Testis (tissue), 3 donors: ENCODE measurements around the gene MXRA8. TPM values are rescaled to one million over a fixed set of nuclear protein-coding genes. Genes with fewer than 3 reads are reported as not detected.
A peak's percentile ranks its signal among the peaks of the same experiment; 100 is the strongest.

Experiments
- DNase-seq: peaks from one replicate; pipeline ENCODE4 v3.0.0-alpha.2; 2019
- H3K27ac ChIP-seq, 2 donors: fragments of 200-600 bp; sonication (generic); one replicate each; pipeline ENCODE4 v1.5.1; 2019
- H3K27me3 ChIP-seq: fragments of 200-600 bp; sonication (generic); one replicate; pipeline ENCODE4 v1.5.1; 2019
- H3K36me3 ChIP-seq: fragments of 200-600 bp; sonication (generic); one replicate; pipeline ENCODE4 v1.5.1; 2017; ENCODE audit warnings: low read depth; ENCODE audit errors: missing control alignments
- H3K4me1 ChIP-seq: fragments of 200-600 bp; sonication (generic); one replicate; pipeline ENCODE4 v1.5.1; 2019
- H3K4me3 ChIP-seq, 2 donors: fragments of 200-600 bp; sonication (generic); one replicate each; pipeline ENCODE4 v1.5.1; 2017 to 2019
- H3K9me3 ChIP-seq: fragments of 200-600 bp; sonication (generic); one replicate; pipeline ENCODE4 v1.5.1; 2017
- POLR2A ChIP-seq: fragments of 450-650 bp; IDR thresholded peaks from one replicate; pipeline ENCODE4 v1.6.1; 2017; ENCODE audit warnings: antibody characterized with exemption, mild to moderate bottlenecking, moderate library complexity
- WGBS, 2 donors: methylation state at CpG; one replicate each; pipeline ENCODE4 v1.1.5; 2018; 5-methylcytosine and 5-hydroxymethylcytosine counted together
- intact Hi-C: fragments of 100-400 bp; cut with DNase I; formaldehyde crosslinking; loops from one replicate; pipeline ENCODE4 v1.15.1; 2023; ENCODE audit warnings: low total_unique reads
- polyA plus RNA-seq: library from polyadenylated mRNA; stranded (reverse); fragments of 350-450 nt; fragmentation: Illumina TruSeq; extraction: RNeasy Lipid Tissue Mini Kit (QIAGEN cat#74804); gene quantifications from one replicate; pipeline ENCODE4 v1.2.3, GENCODE V29; 2014; ENCODE audit warnings: low read depth, low replicate concordance; ENCODE audit not compliant: insufficient read depth
- total RNA-seq, 2 donors: library from RNA; depleted of rRNA; stranded (reverse); fragments of >200 nt; gene quantifications; one replicate each; pipeline ENCODE4 v1.2.3, GENCODE V29; 2016
- TF ChIP-seq, protein P1 (sequence below), 3 experiments: fragments of 450-650 bp in 2 of 3; fragments of 200-600 bp in 1 of 3; sonication (generic) in 1 of 3; IDR thresholded peaks; one replicate each; pipeline ENCODE4 v1.5.1; 2016 to 2019; ENCODE audit warnings: antibody characterized with exemption in 3 of 3, mild to moderate bottlenecking in 2 of 3, moderate library complexity in 1 of 3

MXRA8 gene
- total and polyA plus RNA-seq, 3 donors from 2014 or later: 60.2 to 102 (median 63.3) TPM

DNA sequence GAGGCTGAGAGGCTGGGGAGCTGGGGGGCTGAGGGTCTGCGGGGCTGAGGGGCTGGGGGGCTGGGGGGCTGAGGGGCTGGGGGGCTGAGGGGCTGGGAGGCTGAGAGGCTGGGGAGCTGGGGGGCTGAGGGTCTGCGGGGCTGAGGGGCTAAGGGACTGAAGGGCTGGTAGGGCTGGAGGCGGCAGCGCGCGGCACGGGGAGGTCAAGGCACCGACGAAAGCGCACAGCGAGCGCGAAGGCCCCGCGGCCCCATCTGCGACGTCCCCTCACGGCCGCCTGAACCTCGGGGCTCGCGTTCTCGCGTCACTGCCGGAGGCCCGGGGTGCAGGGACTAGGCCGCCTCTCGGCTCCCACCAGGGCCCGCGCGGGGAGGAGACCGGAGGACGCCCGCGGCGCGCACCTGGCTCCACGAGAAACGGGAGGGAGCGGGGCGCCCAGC, 34.3 kb downstream of the MXRA8 start:
- TF ChIP-seq, protein P1, sequence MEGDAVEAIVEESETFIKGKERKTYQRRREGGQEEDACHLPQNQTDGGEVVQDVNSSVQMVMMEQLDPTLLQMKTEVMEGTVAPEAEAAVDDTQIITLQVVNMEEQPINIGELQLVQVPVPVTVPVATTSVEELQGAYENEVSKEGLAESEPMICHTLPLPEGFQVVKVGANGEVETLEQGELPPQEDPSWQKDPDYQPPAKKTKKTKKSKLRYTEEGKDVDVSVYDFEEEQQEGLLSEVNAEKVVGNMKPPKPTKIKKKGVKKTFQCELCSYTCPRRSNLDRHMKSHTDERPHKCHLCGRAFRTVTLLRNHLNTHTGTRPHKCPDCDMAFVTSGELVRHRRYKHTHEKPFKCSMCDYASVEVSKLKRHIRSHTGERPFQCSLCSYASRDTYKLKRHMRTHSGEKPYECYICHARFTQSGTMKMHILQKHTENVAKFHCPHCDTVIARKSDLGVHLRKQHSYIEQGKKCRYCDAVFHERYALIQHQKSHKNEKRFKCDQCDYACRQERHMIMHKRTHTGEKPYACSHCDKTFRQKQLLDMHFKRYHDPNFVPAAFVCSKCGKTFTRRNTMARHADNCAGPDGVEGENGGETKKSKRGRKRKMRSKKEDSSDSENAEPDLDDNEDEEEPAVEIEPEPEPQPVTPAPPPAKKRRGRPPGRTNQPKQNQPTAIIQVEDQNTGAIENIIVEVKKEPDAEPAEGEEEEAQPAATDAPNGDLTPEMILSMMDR (IDR thresholded peaks at IDR 0.05): no peak
- no peak for TF ChIP-seq POLR2A
- Histone ChIP-seq H3K27ac (peak overlapping the region; percentile 70 to 76), H3K36me3 (no peaks in the 10 kb centered on the region), H3K27me3 (no peaks in the 10 kb centered on the region), H3K4me3 (peak overlapping the region; percentile 86 to 96), H3K4me1 (peaks cover 22% of the 10 kb centered on the region), H3K9me3 (no peaks in the 10 kb centered on the region)
- intact Hi-C loops: no loop called here
- DNase-seq: no peak
- WGBS, 2 donors: 1 to 2% methylated on average over 13 to 40 of the region's 41 CpGs

DNA sequence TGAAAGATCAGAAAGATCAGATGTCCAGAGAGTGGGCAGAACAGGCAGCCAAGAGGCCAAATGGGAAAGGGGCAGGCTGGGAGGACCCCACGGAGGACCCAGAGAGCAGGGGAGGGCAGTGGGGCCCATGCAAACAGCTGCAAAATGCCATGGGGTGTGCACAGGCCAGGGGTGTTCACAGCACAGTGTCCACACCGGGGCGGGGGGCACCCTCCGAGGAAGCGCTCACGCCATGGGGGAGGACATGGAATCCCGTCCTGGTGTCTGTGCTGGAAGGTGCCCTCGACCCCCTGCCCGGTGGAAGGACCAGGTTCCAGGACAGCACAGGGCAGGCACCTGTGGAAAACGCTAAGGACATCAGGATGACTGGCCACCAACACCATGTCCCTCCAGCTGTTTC, 35.4 kb downstream of the MXRA8 start:
- H3K4me1 ChIP-seq: peaks cover 30% of the 10 kb centered on the region

DNA sequence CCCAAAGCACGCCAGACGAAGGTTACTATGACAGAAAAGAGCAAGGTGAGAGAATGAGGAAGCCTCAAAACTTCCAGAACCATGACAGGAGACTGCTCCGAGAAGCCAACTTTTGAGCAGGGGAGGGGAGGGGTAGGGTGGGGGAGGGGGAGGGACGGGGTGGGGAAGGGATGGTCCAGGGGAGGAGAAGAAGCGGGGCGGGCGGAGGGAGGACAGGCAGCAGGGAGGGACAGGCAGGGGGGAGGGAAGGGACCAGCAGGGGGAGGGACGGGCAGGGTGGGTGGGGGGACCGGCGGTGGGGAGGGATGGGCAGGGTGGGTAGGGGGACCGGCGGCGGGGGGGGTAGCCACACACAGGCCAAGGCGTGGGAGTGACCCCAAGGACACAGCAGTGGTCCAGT, 35.9 kb downstream of the MXRA8 start:
- DNase-seq: no peak
- H3K4me1 ChIP-seq: peaks cover 32% of the 10 kb centered on the region
- H3K36me3 ChIP-seq: no peaks in the 10 kb centered on the region
- no peak overlapping the region for H3K4me3 ChIP-seq
- no peak overlapping the region for H3K27ac ChIP-seq
- no peak for TF ChIP-seq POLR2A
- TF ChIP-seq, protein P1 (IDR thresholded peaks at IDR 0.05): no peak
- intact Hi-C loops: no loop called here
- no peaks in the 10 kb centered on the region for H3K9me3 ChIP-seq
- H3K27me3 ChIP-seq: no peaks in the 10 kb centered on the region
- WGBS, 2 donors: 42 to 78% methylated on average over 6 to 10 of the region's 14 CpGs

More for the DNA sequence above, 35.4 kb downstream of the MXRA8 start:
- H3K9me3 ChIP-seq: no peaks in the 10 kb centered on the region
- no peak for DNase-seq
- no peak overlapping the region for H3K27ac ChIP-seq
- H3K36me3 ChIP-seq: no peaks in the 10 kb centered on the region
- H3K4me3 ChIP-seq: no peak overlapping the region
- intact Hi-C loops: no loop called here
- TF ChIP-seq POLR2A: no peak
- TF ChIP-seq, protein P1 (IDR thresholded peaks at IDR 0.05): no peak
- no peaks in the 10 kb centered on the region for H3K27me3 ChIP-seq
- WGBS, 2 donors: 59 to 69% methylated on average over 2 to 10 of the region's 10 CpGs

DNA sequence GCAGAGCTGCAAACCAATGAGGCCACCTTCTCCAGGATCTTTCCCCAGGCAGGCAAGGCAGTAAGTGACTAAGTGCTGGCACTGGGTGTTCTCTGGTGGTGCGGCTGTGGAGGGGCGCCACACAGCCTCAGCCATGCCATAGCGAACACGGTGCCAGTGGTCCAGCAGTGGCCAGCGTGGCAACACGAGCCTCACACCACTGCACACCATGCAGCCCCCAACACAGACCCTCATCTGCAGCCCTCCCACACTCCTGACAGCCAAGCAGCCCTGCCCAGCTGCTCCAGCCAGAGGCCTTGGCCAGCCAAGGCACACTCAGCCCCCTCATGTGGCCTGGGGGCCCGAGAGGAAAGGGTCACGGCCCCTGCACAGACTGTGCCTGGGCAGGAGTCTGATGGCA, 36.9 kb downstream of the MXRA8 start:
- no peak overlapping the region for H3K4me3 ChIP-seq
- DNase-seq: no peak
- no peak overlapping the region for H3K27ac ChIP-seq
- H3K36me3 ChIP-seq: no peaks in the 10 kb centered on the region
- no peak for TF ChIP-seq POLR2A
- TF ChIP-seq, protein P1 (IDR thresholded peaks at IDR 0.05): no peak
- intact Hi-C loops: no loop called here
- 56 to 73% methylated on average over 2 to 5 of the region's 8 CpGs for WGBS, 2 donors
- H3K4me1 ChIP-seq: peaks cover 32% of the 10 kb centered on the region
- no peaks in the 10 kb centered on the region for H3K27me3 ChIP-seq
- H3K9me3 ChIP-seq: no peaks in the 10 kb centered on the region

DNA sequence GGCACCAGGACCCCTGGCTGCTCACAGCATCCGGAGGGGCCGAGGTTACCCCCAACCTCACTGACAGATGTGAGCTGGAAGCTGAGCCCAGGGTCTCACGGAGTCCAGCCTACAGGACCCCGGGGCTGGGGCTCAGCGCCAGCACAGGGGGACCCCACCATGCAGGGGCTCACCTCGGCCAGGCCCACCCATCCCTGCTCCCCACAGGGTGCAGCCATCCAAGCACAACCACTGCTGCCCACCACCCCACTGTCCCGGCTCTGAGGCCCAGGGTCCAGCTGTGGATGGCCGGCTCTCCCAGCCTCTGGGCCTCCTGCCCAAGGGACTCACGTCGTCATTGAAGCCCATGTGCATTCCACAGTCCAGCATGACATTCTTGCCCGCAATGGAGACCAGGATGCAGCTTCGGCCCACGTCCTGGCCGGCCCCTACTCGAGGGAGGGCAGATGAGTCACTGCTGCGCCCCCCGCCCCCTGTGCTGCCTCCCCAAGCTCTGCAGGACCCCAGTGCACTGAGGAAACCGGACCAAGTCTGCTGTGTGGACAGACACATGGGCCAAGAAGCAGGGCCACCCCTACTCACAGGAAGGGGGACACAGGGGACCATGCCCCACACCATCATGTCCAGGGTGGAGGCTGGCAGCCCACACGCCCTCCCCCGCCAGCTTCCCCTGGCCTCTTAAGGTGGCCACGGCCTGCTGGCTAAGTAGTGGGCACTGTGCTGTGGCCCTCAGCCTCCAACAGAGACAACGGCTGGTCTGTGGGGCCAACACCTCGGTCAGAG, 37.5 kb downstream of the MXRA8 start:
- WGBS, 2 donors: 74 to 100% methylated on average over 1 to 15 of the region's 23 CpGs
- no peaks in the 10 kb centered on the region for H3K9me3 ChIP-seq
- H3K27ac ChIP-seq: no peak overlapping the region
- no peak for DNase-seq
- no peak overlapping the region for H3K4me3 ChIP-seq
- H3K4me1 ChIP-seq: peaks cover 30% of the 10 kb centered on the region
- H3K36me3 ChIP-seq: no peaks in the 10 kb centered on the region
- intact Hi-C loops: no loop called here
- TF ChIP-seq, protein P1 (IDR thresholded peaks at IDR 0.05): no peak
- no peak for TF ChIP-seq POLR2A
- H3K27me3 ChIP-seq: no peaks in the 10 kb centered on the region
